SK-N-SH treated with all-trans-retinoic acid at 6 μM for 48 hours (cell line): ENCODE results near the gene ARID5B.

Experiments
- ATAC-seq: fragments of 200-7000 bp; cut with Tn5 transposase; 3 replicates; pipeline ENCODE4 v1.9.1; 2020; ENCODE audit warnings: mild to moderate bottlenecking, moderate library complexity
- ARNTL ChIP-seq: fragments of 450-650 bp; formaldehyde crosslinking; IDR thresholded peaks from 2 replicates; pipeline ENCODE4 v1.5.0; 2020; ENCODE audit warnings: low read depth, mild to moderate bottlenecking, moderate library complexity, borderline replicate concordance
- CREB5 ChIP-seq: fragments of 250-450 bp; sonication (Bioruptor Pico); IDR thresholded peaks from 2 replicates; pipeline ENCODE4 v1.5.1; 2020; ENCODE audit warnings: low read depth, mild to moderate bottlenecking, moderate library complexity
- CSDC2 ChIP-seq: fragments of 250-450 bp; sonication (Bioruptor Pico); IDR thresholded peaks from 2 replicates; pipeline ENCODE4 v1.5.0; 2020; ENCODE audit warnings: mild to moderate bottlenecking, moderate library complexity
- CSRNP3 ChIP-seq: fragments of 250-450 bp; sonication (Bioruptor Pico); IDR thresholded peaks from 2 replicates; pipeline ENCODE4 v1.5.1; 2021; ENCODE audit warnings: mild to moderate bottlenecking, moderate library complexity
- ESRRG ChIP-seq: fragments of 250-450 bp; sonication (Bioruptor Pico); IDR thresholded peaks from 2 replicates; pipeline ENCODE4 v1.6.1; 2021; ENCODE audit warnings: mild to moderate bottlenecking
- GLIS3 ChIP-seq: fragments of 250-450 bp; sonication (Bioruptor Pico); IDR thresholded peaks from 2 replicates; pipeline ENCODE4 v1.5.0; 2020; ENCODE audit warnings: mild to moderate bottlenecking, moderate library complexity
- ISL1 ChIP-seq: fragments of 250-450 bp; sonication (Bioruptor Pico); IDR thresholded peaks from 2 replicates; pipeline ENCODE4 v2.1.2; 2022; ENCODE audit warnings: mild to moderate bottlenecking, moderate library complexity
- OSR1 ChIP-seq: fragments of 250-450 bp; sonication (Bioruptor Pico); IDR thresholded peaks from 2 replicates; pipeline ENCODE4 v1.8.0; 2022; ENCODE audit warnings: moderate library complexity, mild to moderate bottlenecking, inconsistent platforms
- PATZ1 ChIP-seq: fragments of 250-450 bp; sonication (Bioruptor Pico); IDR thresholded peaks from 2 replicates; pipeline ENCODE4 v1.8.0; 2020; ENCODE audit warnings: mild to moderate bottlenecking, moderate library complexity, borderline replicate concordance
- POU6F1 ChIP-seq: fragments of 250-450 bp; sonication (Bioruptor Pico); IDR thresholded peaks from 2 replicates; pipeline ENCODE4 v1.8.0; 2021; ENCODE audit warnings: low read depth, mild to moderate bottlenecking, moderate library complexity, borderline replicate concordance
- PPARA ChIP-seq: fragments of 250-450 bp; sonication (Bioruptor Pico); IDR thresholded peaks from 2 replicates; pipeline ENCODE4 v1.5.0; 2020; ENCODE audit warnings: mild to moderate bottlenecking, borderline replicate concordance
- SNAI2 ChIP-seq: fragments of 250-450 bp; sonication (Bioruptor Pico); IDR thresholded peaks from 2 replicates; pipeline ENCODE4 v1.5.0; 2020; ENCODE audit warnings: mild to moderate bottlenecking, moderate library complexity
- TCF4 ChIP-seq: fragments of 250-450 bp; sonication (Bioruptor Pico); IDR thresholded peaks from 2 replicates; pipeline ENCODE4 v1.8.0; 2021; ENCODE audit warnings: mild to moderate bottlenecking, moderate library complexity, borderline replicate concordance
- TOX ChIP-seq: fragments of 250-450 bp; sonication (Bioruptor Pico); IDR thresholded peaks from 2 replicates; pipeline ENCODE4 v1.8.0; 2021; ENCODE audit warnings: mild to moderate bottlenecking, moderate library complexity, borderline replicate concordance
- ZC3H10 ChIP-seq: fragments of 250-450 bp; sonication (Bioruptor Pico); IDR thresholded peaks from 2 replicates; pipeline ENCODE4 v1.5.1; 2021; ENCODE audit warnings: mild to moderate bottlenecking, moderate library complexity
- ZFP3 ChIP-seq: fragments of 250-450 bp; sonication (Bioruptor Pico); IDR thresholded peaks from 2 replicates; pipeline ENCODE4 v1.5.0; 2020; ENCODE audit warnings: mild to moderate bottlenecking, moderate library complexity
- ZFP30 ChIP-seq: fragments of 450-650 bp; formaldehyde crosslinking; IDR thresholded peaks from 2 replicates; pipeline ENCODE4 v1.5.0; 2022; ENCODE audit warnings: mild to moderate bottlenecking, moderate library complexity
- ZNF565 ChIP-seq: fragments of 450-650 bp; formaldehyde crosslinking; conservative IDR thresholded peaks from 2 replicates; pipeline ENCODE4 v1.5.0; 2020; ENCODE audit warnings: low read depth, mild to moderate bottlenecking, moderate library complexity
- ZNF70 ChIP-seq: fragments of 450-650 bp; formaldehyde crosslinking; IDR thresholded peaks from 2 replicates; pipeline ENCODE4 v1.5.0; 2020; ENCODE audit warnings: mild to moderate bottlenecking, moderate library complexity
- ZNF8 ChIP-seq: fragments of 450-650 bp; formaldehyde crosslinking; IDR thresholded peaks from 2 replicates; pipeline ENCODE4 v1.5.0; 2020; ENCODE audit warnings: mild to moderate bottlenecking, moderate library complexity

ARID5B gene

GRCh38 chr10:61931620-61932332, 30.3 kb downstream of the ARID5B start:
- no peak for ATAC-seq
- no peak for TF ChIP-seq ZNF565 (CRISPR knock-in tag)
- TF ChIP-seq CREB5 (CRISPR knock-in tag) = no peak
- TF ChIP-seq ZC3H10 (CRISPR knock-in tag) = no peak
- TF ChIP-seq ZFP3 = no peak
- no peak for TF ChIP-seq ARNTL (CRISPR knock-in tag)
- no peak for TF ChIP-seq TOX
- no peak for TF ChIP-seq CSRNP3 (CRISPR knock-in tag)
- TF ChIP-seq GLIS3 = no peak
- TF ChIP-seq PPARA = no peak
- no peak for TF ChIP-seq ZNF8 (CRISPR knock-in tag)
- TF ChIP-seq ISL1 (CRISPR knock-in tag) = no peak
- TF ChIP-seq OSR1 (CRISPR knock-in tag) = no peak
- TF ChIP-seq ZNF70 (CRISPR knock-in tag) = no peak
- TF ChIP-seq SNAI2 = no peak
- TF ChIP-seq TCF4 (CRISPR knock-in tag) = no peak
- no peak for TF ChIP-seq ESRRG
- no peak for TF ChIP-seq POU6F1 (CRISPR knock-in tag)
- TF ChIP-seq, all 23 proteins: peak for 0

GRCh38 chr10:61933859-61934555, 32.5 kb downstream of the ARID5B start:
- ATAC-seq = no peak
- TF ChIP-seq SNAI2 (no peak), ZFP30 (CRISPR knock-in tag) (no peak), GLIS3 (no peak), CREB5 (CRISPR knock-in tag) (no peak), ARNTL (CRISPR knock-in tag) (no peak), PPARA (no peak), POU6F1 (CRISPR knock-in tag) (no peak), PATZ1 (CRISPR knock-in tag) (no peak), ZC3H10 (CRISPR knock-in tag) (no peak), ZNF8 (CRISPR knock-in tag) (no peak), CSDC2 (CRISPR knock-in tag) (no peak), ESRRG (no peak), ZNF565 (CRISPR knock-in tag) (no peak), ISL1 (CRISPR knock-in tag) (no peak)
